SKM-1 (cell line): ENCODE measurements around the gene ISLR.

Experiments
- DNase-seq: peaks from one replicate; lab custom pipeline; 2025; ENCODE audit not compliant: unreplicated experiment; lab: John Stamatoyannopoulos, UW

The ISLR gene

GRCh38 chr15:74209997-74210671 lies 36.6 kb downstream of the ISLR start:
- no peak for DNase-seq

GRCh38 chr15:74210729-74211128 lies 37.2 kb downstream of the ISLR start:
- DNase-seq = no peak

GRCh38 chr15:74211656-74212055 lies 38.1 kb downstream of the ISLR start:
- no peak for DNase-seq

- DNase-seq = no peak
Measured at GRCh38 chr15:74212494-74212893, 39.0 kb downstream of the ISLR start.

GRCh38 chr15:74213858-74214284 lies 40.4 kb downstream of the ISLR start:
- no peak for DNase-seq

- no peak for DNase-seq
Measured at GRCh38 chr15:74214324-74215021, 41.0 kb downstream of the ISLR start.

- no peak for DNase-seq
Measured at GRCh38 chr15:74215958-74216357, 42.4 kb downstream of the ISLR start.

GRCh38 chr15:74216949-74217348 lies 43.4 kb downstream of the ISLR start:
- DNase-seq = no peak

- no peak for DNase-seq
Measured at GRCh38 chr15:74217907-74218885, 44.7 kb downstream of the ISLR start.

- no peak for DNase-seq
Measured at GRCh38 chr15:74220475-74221248, 47.2 kb downstream of the ISLR start.

- DNase-seq = no peak
Measured at GRCh38 chr15:74221399-74222239, 48.1 kb downstream of the ISLR start.

GRCh38 chr15:74222240-74223119 lies 49.0 kb downstream of the ISLR start:
- no peak for DNase-seq

- no peak for DNase-seq
Measured at GRCh38 chr15:74225928-74226327, 52.4 kb downstream of the ISLR start.
